Adrenal gland (tissue), 5 donors: ENCODE measurements around the gene ASXL1.

Experiments used
- POLR2A ChIP-seq, 2 donors: fragments of 450-650 bp; IDR thresholded peaks; one replicate each; pipeline ENCODE4 v1.6.1; 2017; ENCODE audit warnings: antibody characterized with exemption in 2 of 2, mild to moderate bottlenecking in 2 of 2, moderate library complexity in 1 of 2
- TF ChIP-seq, protein P1 (sequence below), 6 experiments: fragments of 450-650 bp in 4 of 6; fragments of 200-600 bp in 2 of 6; sonication (generic) in 1 of 6; IDR thresholded peaks; 1 replicate in 5 of 6; 2 replicates in 1 of 6; pipeline versions ENCODE4 v1.5.1 to v1.8.0; 2016 to 2021; ENCODE audit warnings: antibody characterized with exemption in 6 of 6, mild to moderate bottlenecking in 2 of 6, moderate library complexity in 1 of 6
- donor health status: DM: no; HTN: no; CAD: no.

DNA sequence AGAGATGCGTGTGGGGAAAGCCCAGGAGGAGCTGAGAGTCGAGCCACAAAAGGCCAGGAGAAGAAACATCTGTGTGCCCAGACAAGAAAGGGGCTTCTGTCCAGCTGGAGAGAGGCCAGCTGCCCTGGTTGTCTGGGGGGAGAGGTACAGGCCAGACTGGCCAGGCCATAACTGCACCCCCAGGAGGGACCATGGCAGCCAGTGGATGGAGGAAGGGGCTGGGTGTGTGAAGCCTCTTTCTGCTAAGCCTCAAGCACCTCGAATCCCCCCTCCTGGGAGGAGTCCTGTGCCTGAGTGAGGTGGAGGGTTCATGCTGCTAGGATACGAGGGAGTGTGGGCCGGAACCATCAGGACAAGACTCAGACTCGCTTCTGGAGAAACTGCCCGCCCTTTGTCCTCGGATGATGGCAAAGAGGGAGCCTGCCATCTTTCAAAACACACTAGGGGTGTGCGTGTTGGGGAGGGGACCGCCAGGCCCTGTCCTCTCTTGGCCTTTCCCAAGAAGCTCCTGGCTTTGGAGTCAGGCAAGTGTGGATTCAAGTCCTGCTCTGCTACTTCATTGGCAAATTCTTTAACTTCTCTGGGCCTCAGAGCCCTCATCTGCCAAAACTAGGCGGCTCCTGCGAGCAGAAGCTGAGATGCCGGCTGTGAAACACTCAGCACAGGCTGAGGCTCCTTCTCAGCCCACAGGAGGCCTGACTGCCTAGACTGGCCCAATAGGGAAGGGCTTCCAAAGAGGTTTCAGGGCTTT is 90.3 kb downstream of the ASXL1 start:
- TF ChIP-seq, protein P1, sequence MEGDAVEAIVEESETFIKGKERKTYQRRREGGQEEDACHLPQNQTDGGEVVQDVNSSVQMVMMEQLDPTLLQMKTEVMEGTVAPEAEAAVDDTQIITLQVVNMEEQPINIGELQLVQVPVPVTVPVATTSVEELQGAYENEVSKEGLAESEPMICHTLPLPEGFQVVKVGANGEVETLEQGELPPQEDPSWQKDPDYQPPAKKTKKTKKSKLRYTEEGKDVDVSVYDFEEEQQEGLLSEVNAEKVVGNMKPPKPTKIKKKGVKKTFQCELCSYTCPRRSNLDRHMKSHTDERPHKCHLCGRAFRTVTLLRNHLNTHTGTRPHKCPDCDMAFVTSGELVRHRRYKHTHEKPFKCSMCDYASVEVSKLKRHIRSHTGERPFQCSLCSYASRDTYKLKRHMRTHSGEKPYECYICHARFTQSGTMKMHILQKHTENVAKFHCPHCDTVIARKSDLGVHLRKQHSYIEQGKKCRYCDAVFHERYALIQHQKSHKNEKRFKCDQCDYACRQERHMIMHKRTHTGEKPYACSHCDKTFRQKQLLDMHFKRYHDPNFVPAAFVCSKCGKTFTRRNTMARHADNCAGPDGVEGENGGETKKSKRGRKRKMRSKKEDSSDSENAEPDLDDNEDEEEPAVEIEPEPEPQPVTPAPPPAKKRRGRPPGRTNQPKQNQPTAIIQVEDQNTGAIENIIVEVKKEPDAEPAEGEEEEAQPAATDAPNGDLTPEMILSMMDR (IDR thresholded peaks at IDR 0.05): no peak
- no peak for TF ChIP-seq POLR2A (IDR thresholded peaks at IDR 0.05)
